ENCODE measurements around the gene FSTL3. TPM values are rescaled to one million over a fixed set of nuclear protein-coding genes. Genes with fewer than 3 reads are reported as not detected.

The FSTL3 gene
- polyA plus RNA-seq, 1 of the 3 experiments (the other 2 are of a cell fraction), result 64.4 TPM

- TF ChIP-seq YY1 (IDR thresholded peaks at IDR 0.05; ENCODE audit: low read depth) (no peak), ZBTB33 (IDR thresholded peaks at IDR 0.05; ENCODE audit: borderline replicate concordance, low read depth) (no peak), REST (IDR thresholded peaks at IDR 0.05; ENCODE audit: low read depth, low read length) (no peak), USF2 (IDR thresholded peaks at IDR 0.05; ENCODE audit: borderline replicate concordance, low read depth, low read length) (no peak), RCOR1 (IDR thresholded peaks at IDR 0.05; ENCODE audit: low read length) (no peak), JUND (IDR thresholded peaks at IDR 0.05) (no peak), MAX (IDR thresholded peaks at IDR 0.05; ENCODE audit: low read depth) (no peak), EZH2phosphoT487 (IDR thresholded peaks at IDR 0.05; ENCODE audit: borderline replicate concordance, low read depth) (no peak), SIN3A (IDR thresholded peaks at IDR 0.05; ENCODE audit: borderline replicate concordance, low read depth, low read length) (no peak), CHD2 (IDR thresholded peaks at IDR 0.05; ENCODE audit: low read length, partially characterized antibody) (no peak), PBX3 (IDR thresholded peaks at IDR 0.05) (no peak)
- Histone ChIP-seq H3F3A (replicated peaks; ENCODE audit: insufficient read depth) (no peaks in the 10 kb centered on the region), H3K4me2 (no peak overlapping the region), H3K4me3 (ENCODE audit: low read depth in 2 of 2, low read length in 1 of 2) (no peak overlapping the region), H2AFZ (ENCODE audit: low read depth) (no peak overlapping the region), H3K27ac (ENCODE audit: low read depth in 2 of 2, low read length in 1 of 2) (no peak overlapping the region), H3K79me2 (ENCODE audit: insufficient read depth) (no peaks in the 10 kb centered on the region), H3K27me3 (ENCODE audit: insufficient read depth) (no peaks in the 10 kb centered on the region), H3K9ac (no peak overlapping the region), H3K4me1 (ENCODE audit: control insufficient read depth in 1 of 2, insufficient read depth in 2 of 2, low read depth in 1 of 2, low read length in 1 of 2) (no peaks in the 10 kb centered on the region), H3K36me3 (replicated peaks in 1 of 2; ENCODE audit: control insufficient read depth in 1 of 2, insufficient read depth in 2 of 2, low read length in 1 of 2) (no peaks in the 10 kb centered on the region), H3K9me2 (no peaks in the 10 kb centered on the region), H4K20me1 (ENCODE audit: insufficient read depth) (no peaks in the 10 kb centered on the region), H3K9me3 (no peaks in the 10 kb centered on the region)
- no peak for DNase-seq
- WGBS (ENCODE audit: low lambda C conversion rate), result 82% methylated on average over 17 of the region's 18 CpGs
- ChIA-PET CTCF (no interaction called here), POLR2A (no interaction called here)
These were observed 14.0 kb downstream of the FSTL3 start for GRCh38 chr19:690203-690602.
